MM.1S (cell line): ENCODE measurements around the gene ATP6V0A1.
A peak's percentile ranks its signal among the peaks of the same experiment; 100 is the strongest.

Experiments
- DNase-seq: peaks from one replicate; pipeline ENCODE4 v3.0.0-alpha.2; 2015
- H2AFZ ChIP-seq: fragments of 300-600 bp; sonication (generic); 2 replicates; pipeline ENCODE4 v1.6.0; 2016; ENCODE audit warnings: antibody characterized with exemption, low read length
- H3F3A ChIP-seq: fragments of 300-600 bp; sonication (generic); 2 replicates; pipeline ENCODE4 v1.6.1; 2016; ENCODE audit warnings: mild to moderate bottlenecking, antibody characterized with exemption, low read length, moderate library complexity, mixed read lengths; ENCODE audit not compliant: insufficient read depth
- H3K27ac ChIP-seq: fragments of 300-600 bp; sonication (generic); 2 replicates; pipeline ENCODE4 v1.5.1; 2016; ENCODE audit warnings: mild to moderate bottlenecking, low read length
- H3K27me3 ChIP-seq: fragments of 300-600 bp; sonication (generic); replicated peaks from 2 replicates; pipeline ENCODE4 v1.6.0; 2016; ENCODE audit warnings: low read length; ENCODE audit not compliant: insufficient read depth
- H3K36me3 ChIP-seq: fragments of 300-600 bp; sonication (generic); replicated peaks from 2 replicates; pipeline ENCODE4 v1.6.1; 2016; ENCODE audit warnings: mild to moderate bottlenecking, low read length, mixed read lengths; ENCODE audit not compliant: insufficient read depth
- H3K4me1 ChIP-seq: fragments of 300-600 bp; sonication (generic); 2 replicates; pipeline ENCODE4 v1.6.1; 2016; ENCODE audit warnings: low read length, mixed read lengths
- H3K4me2 ChIP-seq: fragments of 300-600 bp; sonication (generic); 2 replicates; pipeline ENCODE4 v1.6.0; 2016; ENCODE audit warnings: low read depth, low read length
- H3K4me3 ChIP-seq: fragments of 300-600 bp; sonication (generic); 2 replicates; pipeline ENCODE4 v1.5.1; 2016; ENCODE audit warnings: low read length, mixed read lengths
- H3K79me2 ChIP-seq: fragments of 300-600 bp; sonication (generic); 2 replicates; pipeline ENCODE4 v1.6.1; 2016; ENCODE audit warnings: mixed run types, low read length, mixed read lengths
- H3K9ac ChIP-seq: fragments of 300-600 bp; sonication (generic); 2 replicates; pipeline ENCODE4 v1.6.1; 2016; ENCODE audit warnings: low read length, mixed read lengths
- H3K9me2 ChIP-seq: fragments of 300-600 bp; sonication (generic); replicated peaks from 2 replicates; pipeline ENCODE4 v1.6.1; 2016; ENCODE audit warnings: mild to moderate bottlenecking, low read length, mixed read lengths; ENCODE audit not compliant: insufficient read depth
- H3K9me3 ChIP-seq: fragments of 300-600 bp; sonication (generic); replicated peaks from 2 replicates; pipeline ENCODE4 v1.6.1; 2016; ENCODE audit warnings: mild to moderate bottlenecking, low read length, mixed read lengths; ENCODE audit not compliant: insufficient read depth
- H4K20me1 ChIP-seq: fragments of 300-600 bp; sonication (generic); 2 replicates; pipeline ENCODE4 v1.6.1; 2016; ENCODE audit warnings: mild to moderate bottlenecking, low read length, moderate library complexity, mixed read lengths; ENCODE audit not compliant: insufficient read depth
- CTCF ChIP-seq: fragments of 300-600 bp; sonication (generic); IDR thresholded peaks from 2 replicates; pipeline ENCODE4 v1.5.1; 2016; ENCODE audit warnings: antibody characterized with exemption, low read length, mixed read lengths
- EZH2 ChIP-seq: fragments of 300-600 bp; sonication (generic); optimal IDR thresholded peaks from 2 replicates; pipeline ENCODE3; 2017; ENCODE audit warnings: low read depth, mild to moderate bottlenecking, antibody characterized with exemption, low read length, mixed read lengths
- EZH2phosphoT487 ChIP-seq: fragments of 300-600 bp; sonication (generic); IDR thresholded peaks from 2 replicates; pipeline ENCODE4 v1.6.1; 2018; ENCODE audit warnings: antibody characterized with exemption, low read length

ATP6V0A1 gene

GRCh38 chr17:42547001-42547461, 88.4 kb downstream of the ATP6V0A1 start:
- H4K20me1 ChIP-seq, result no peaks in the 10 kb centered on the region
- no peaks in the 10 kb centered on the region for H3F3A ChIP-seq
- TF ChIP-seq EZH2 (no peak), CTCF (no peak), EZH2phosphoT487 (no peak)
- no peak overlapping the region for H2AFZ ChIP-seq
- no peaks in the 10 kb centered on the region for H3K9me3 ChIP-seq
- DNase-seq, result no peak
- no peak overlapping the region for H3K9ac ChIP-seq
- H3K9me2 ChIP-seq, result no peaks in the 10 kb centered on the region
- H3K27ac ChIP-seq, result no peak overlapping the region
- H3K79me2 ChIP-seq, result no peaks in the 10 kb centered on the region
- H3K4me1 ChIP-seq, result 0 out of 2 replicates have a peak, but pooled peaks cover 4% of the 10 kb centered on the region
- H3K4me3 ChIP-seq, result no peak overlapping the region
- H3K36me3 ChIP-seq, result no peaks in the 10 kb centered on the region
- H3K4me2 ChIP-seq, result no peak overlapping the region
- H3K27me3 ChIP-seq, result no peaks in the 10 kb centered on the region

- Histone ChIP-seq H3K36me3 (no peaks in the 10 kb centered on the region), H3K4me1 (0 out of 2 replicates have a peak, but pooled peaks cover 4% of the 10 kb centered on the region), H2AFZ (0 out of 2 replicates have a peak overlapping the region, but pooled peaks have one; percentile 45), H3K9me2 (no peaks in the 10 kb centered on the region), H3K4me2 (peak overlapping the region; percentile 76), H3K9me3 (no peaks in the 10 kb centered on the region), H3F3A (no peaks in the 10 kb centered on the region), H3K27ac (no peak overlapping the region), H3K79me2 (no peaks in the 10 kb centered on the region), H3K9ac (no peak overlapping the region), H3K4me3 (peak overlapping the region; percentile 50), H3K27me3 (no peaks in the 10 kb centered on the region), H4K20me1 (no peaks in the 10 kb centered on the region)
- TF ChIP-seq EZH2 (no peak), CTCF (no peak), EZH2phosphoT487 (no peak)
- no peak for DNase-seq
Measured at GRCh38 chr17:42547698-42548069, 89.0 kb downstream of the ATP6V0A1 start.

GRCh38 chr17:42548070-42548837, 89.6 kb downstream of the ATP6V0A1 start:
- no peak overlapping the region for H3K27ac ChIP-seq
- 0 out of 2 replicates have a peak overlapping the region, but pooled peaks have one; percentile 45 for H2AFZ ChIP-seq
- H3K4me3 ChIP-seq, result peak overlapping the region; percentile 50
- no peaks in the 10 kb centered on the region for H3K9me3 ChIP-seq
- H3K4me1 ChIP-seq, result 0 out of 2 replicates have a peak, but pooled peaks cover 4% of the 10 kb centered on the region
- no peaks in the 10 kb centered on the region for H3K9me2 ChIP-seq
- peak; percentile 76 for DNase-seq
- H3K79me2 ChIP-seq, result no peaks in the 10 kb centered on the region
- H3K4me2 ChIP-seq, result peak overlapping the region; percentile 76
- no peaks in the 10 kb centered on the region for H3F3A ChIP-seq
- TF ChIP-seq EZH2phosphoT487 (no peak), CTCF (peak; percentile 53), EZH2 (no peak)
- H3K9ac ChIP-seq, result no peak overlapping the region
- H3K36me3 ChIP-seq, result no peaks in the 10 kb centered on the region
- no peaks in the 10 kb centered on the region for H4K20me1 ChIP-seq
- H3K27me3 ChIP-seq, result no peaks in the 10 kb centered on the region
